Ramos (cell line): ENCODE measurements around the gene ZDHHC14.
"Not testable (repeated sequence)": the region's sequence is repeated elsewhere in the genome, so short reads cannot be mapped to it uniquely, and the experiment has no call there.

ENCODE experiments used
- in situ Hi-C: fragments of 300-500 bp; cut with MboI; formaldehyde crosslinking; loops from one replicate; pipeline ENCODE4 v1.14.3; 2022; ENCODE audit warnings: low sequenced_read_pairs; ENCODE audit not compliant: unreplicated experiment

The ZDHHC14 gene

DNA sequence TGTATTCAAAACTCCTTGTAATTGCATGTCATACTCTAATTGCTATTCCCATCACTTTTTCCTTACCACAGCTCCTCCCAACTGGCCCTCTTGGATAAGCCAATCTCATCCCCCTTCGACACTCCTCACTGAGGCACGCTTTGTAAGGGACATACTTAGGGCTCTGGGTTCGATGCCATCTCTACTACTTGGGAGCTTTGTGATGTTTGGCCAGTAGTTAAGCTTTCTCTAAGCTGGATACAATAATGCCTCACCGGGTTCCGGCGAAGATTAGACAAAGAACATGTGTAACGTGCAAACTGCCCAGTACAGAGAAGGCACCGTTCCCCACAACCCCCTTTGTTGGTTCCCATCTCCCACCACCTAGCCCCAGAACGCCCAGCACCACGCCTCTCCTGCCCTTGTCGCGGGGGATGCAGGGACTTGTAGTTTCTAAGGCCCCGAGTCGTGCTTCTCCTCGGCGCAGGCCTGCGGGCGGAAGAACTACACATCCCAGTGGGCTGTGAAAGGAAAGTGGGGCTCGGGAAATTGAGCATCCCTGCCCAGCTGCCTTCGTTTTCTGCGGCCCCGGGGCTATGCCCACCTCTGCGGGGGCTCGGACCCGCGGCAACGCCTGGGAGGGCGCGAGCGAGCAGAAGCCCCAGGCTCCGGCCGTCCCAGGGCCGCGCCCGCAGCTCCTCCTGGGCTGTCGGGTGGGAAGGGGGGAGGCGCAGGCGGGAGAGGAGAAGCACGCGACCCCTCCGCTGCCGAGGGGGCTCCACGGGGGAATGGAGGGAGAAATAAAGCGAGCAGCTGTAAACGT lies 1.1 kb upstream of the ZDHHC14 start:
- in situ Hi-C loops: no loop called here

DNA sequence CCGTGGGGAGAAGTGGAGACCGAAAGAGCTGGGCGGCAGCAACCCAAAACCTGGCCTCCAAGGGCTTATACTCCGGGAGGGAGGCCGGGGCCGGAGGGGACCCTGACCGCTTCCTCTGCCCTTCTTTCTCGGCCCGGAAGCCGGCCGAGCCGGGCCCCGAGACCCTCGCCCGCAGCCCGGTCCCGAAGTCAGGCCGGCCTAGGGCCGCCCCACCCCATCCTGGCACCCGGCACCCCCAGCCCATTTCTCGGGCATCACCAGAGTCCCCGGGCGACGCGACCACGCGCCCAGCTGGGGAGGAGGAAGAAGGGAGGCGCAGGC lies 572 bp upstream of the ZDHHC14 start:
- in situ Hi-C loops: no loop called here

DNA sequence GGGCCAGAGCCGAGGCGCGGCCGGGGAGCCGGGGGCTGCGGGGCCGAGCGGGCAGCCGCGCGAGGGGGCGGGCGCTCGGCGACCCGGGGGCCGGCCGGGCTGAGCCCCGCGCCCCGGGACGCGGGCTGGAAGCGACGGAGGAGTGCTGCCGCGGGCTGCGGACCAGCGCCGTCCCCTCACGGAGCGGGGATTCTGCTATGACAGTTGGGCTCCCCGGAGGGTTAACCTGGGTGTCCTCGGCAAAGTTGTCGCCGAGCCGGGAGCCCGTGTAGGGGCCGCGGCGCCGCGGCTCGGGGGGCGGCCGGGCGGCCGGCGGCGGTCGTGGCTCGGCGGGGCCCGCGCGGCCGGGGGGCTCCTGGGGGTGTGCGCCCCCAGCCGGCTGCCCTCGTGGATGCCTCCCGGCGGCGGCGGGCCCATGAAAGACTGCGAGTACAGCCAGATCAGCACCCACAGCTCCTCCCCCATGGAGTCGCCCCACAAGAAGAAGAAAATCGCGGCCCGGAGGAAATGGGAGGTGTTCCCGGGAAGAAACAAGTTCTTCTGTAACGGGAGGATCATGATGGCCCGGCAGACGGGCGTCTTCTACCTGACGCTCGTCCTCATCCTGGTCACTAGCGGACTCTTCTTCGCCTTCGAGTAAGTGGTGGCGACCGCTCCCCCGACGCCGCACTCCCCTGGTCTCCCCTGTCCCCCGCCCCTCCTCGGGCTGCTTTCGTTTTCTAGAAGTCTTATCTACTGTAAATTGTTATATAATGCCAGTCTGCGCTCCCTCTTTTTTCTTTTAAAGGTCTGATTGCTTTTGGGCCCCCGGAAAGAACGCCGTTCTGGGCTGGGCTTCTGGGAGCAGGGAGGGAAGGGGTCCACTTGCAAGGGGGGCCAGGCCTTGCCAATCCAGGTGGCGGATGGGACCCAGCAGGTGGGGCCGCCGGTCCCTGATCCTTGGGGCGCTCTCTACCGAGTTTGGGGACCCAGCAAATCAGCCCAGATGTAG lies 936 bp downstream of the ZDHHC14 start:
- in situ Hi-C loops: no loop called here

DNA sequence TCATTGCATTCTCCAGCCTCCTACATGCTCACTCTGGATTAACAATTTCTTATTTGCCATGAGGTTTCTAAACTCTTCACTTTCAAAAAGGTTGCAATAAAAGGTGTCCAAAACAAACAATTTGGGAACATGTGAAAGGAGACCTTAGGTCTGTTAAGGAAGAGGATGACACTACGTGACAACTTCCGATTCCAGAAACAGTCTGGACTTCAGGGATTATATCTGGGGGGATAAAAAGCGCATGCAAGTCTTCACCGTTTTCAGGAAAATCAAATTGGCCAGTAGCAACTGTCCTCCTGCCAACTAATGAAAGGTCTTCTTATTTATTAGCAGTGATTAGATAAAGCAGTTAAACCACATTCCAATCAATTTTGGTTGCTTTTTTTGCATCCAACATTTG lies 1.8 kb downstream of the ZDHHC14 start:
- in situ Hi-C loops: no loop called here

DNA sequence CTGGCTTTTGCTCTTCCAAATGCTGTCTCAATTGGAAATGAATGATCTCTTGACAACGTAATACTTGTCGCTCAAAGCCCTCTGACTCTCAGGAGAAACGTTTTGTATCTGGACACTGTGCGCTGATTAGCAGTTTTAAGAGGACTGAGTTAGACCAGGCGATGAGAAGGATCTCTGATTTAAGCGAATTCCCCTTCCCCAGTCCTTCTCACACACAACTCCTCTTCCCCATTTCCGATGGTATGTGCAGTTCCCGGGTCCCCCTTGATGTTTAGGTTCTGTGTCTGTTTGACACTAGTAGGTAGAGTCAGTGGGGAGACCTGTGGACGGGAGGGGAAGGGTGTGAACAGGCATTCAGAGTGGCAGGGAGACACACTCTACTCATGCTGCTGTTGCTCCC lies 2.5 kb downstream of the ZDHHC14 start:
- in situ Hi-C loops: no loop called here

DNA sequence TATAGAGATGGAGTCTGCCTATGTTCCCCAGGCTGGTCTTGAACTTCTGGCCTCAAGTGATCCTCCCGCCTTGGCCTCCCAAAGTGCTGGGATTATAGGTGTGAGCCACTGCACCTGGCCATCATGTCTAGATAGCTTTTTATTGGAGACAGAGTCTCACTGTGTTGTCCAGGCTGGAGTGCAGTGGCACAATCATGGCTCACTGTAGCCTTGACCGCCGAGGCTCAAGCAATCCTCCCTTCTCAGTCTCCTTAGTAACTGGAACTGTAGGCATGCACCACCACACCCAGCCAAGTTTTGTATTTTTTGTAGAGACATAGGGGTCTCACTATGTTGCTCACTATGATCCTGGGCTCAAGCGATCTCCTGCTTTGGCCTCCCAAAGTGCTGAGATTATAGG lies 4.0 kb downstream of the ZDHHC14 start:
- in situ Hi-C loops: not testable (repeated sequence)

DNA sequence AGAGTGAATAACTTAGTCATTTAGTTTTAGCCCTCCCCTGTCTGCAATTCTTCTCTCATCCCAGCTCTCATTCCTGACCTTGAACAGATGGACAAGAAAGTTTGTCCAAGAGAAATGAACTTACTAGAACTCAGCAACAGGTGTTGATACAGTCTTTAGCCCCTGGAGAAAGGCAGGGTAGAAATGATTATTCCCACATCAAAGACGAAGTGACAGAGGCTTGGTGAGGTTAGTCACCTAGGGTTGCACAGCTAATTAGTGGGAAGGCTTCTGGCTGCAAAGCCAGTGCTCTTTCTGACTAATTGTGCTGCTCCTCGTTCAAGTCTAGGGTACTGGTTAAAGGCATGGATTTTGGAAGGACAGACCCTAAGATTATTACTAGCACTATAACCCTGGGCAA lies 4.5 kb downstream of the ZDHHC14 start:
- in situ Hi-C loops: no loop called here

DNA sequence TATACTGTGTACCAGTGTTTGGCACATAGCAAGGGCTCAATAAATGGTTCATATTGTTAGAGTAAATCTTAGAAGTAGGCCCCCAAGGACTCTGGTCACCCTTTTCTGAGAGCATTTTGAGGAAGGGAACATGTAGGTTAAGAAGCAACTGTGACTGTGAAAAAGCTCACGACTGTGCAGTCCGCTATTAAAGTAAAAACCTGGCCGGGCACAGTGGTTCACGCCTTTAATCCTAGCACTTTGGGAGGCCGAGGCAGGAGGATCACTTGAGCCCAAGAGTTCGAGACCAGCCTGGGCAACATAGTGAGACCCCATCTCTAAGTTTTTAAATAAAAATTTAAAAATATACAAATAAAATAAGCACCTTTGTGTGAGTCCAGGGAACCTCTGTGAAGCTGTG lies 5.0 kb downstream of the ZDHHC14 start:
- in situ Hi-C loops: no loop called here

DNA sequence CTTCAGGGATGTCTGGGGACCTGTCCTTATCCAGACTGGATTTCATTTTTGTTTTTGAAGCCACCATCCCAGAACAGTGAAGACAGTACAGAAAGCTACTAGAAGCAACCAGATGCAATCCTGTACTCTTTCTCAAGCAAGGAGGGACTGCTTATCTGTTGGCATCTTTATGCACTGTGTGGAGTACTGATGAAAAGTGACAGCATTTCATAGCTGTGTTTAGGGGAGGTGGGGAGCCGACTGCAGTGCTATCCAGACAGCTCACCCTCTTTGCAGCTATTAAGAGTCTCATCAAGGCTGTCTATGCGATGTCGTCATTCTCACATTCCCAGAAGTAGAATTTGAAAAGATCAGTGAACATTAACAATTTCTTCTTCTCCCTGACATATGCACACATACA lies 5.5 kb downstream of the ZDHHC14 start:
- in situ Hi-C loops: no loop called here

DNA sequence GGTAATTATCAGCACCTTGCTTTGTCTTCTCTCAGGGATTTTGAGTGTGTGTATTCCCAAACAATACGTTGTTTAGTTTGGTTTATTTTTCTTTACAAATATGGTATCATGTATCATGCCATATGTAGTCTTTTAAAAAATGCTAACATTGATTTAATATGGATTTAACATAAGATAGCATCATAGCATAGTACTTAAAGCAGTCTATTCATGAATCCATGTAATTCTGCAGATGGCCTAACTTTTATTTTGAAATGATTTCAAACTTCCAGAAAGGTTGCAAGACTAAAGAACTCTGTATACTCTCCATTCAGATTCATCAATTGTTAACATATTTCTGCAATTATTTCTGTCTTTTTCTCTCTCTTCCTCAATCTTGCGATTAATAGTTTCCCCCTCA lies 7.9 kb downstream of the ZDHHC14 start:
- in situ Hi-C loops: no loop called here

DNA sequence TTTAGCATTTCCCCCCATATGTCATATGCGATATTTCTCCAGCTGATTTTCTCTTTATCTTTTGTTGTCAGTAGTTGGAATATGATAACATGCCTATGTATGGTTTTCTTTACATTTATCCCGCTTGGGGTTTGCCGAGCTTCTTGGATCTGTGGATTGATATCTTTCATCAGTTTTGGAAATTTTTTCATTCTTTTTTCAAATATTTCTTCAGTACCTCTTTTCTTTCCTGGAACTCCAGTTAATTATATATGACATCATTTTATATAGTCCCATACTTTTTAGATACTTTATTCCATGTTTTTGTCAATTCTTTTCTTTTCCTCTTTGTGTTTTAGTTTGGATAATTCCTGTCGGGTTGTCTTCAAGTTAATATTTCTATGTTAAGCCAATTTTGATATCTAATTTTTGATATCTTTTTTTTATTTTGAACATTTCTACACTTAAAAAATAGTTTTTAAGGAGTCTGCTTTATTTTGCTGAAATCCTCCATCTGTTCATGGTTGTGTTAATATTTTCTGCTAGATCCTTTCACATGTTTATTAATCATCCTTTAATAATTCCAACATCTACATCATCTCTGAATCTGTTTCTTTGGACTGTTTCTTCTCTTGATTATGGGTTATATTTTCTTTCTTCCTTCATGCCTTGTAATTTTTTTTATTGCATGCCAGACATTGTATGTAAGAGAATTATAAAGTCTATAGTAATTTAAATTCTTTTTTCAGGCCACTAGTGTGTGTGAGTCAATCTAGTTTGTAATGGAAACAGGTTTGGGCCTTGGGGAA lies 9.5 kb downstream of the ZDHHC14 start:
- in situ Hi-C loops: no loop called here

DNA sequence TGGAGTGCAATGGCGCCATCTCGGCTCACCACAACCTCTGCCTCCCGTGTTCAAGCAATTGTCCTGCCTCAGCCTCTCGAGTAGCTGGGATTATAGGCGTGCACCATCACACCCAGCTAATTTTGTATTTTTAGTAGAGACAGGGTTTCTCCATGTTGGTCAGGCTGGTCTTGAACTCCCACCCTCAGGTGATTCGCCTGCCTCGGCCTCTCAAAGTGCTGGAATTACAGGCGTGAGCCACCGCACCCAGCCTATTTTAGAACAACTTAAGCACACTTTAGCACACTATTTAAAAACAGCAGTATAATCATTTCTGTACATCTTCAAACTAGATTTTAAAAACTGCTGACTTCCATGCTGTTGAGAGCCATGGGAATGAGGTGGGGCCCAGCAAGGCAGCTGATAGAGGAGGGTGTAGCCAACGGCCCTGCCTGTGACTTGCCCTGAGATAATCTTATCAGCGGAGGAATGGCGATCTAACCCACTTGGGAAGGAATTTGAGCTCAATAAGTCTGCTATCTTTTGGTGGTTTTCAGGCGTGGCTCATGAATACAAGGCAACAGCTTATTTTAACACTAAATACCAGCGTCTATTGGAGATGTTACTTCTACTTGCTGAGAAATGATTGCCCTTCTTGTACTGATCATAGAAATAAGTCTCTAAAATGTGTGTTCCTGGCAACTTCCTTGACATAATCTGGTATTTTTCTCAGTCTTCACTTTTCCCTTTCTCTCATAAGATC lies 12.1 kb downstream of the ZDHHC14 start:
- in situ Hi-C loops: no loop called here

DNA sequence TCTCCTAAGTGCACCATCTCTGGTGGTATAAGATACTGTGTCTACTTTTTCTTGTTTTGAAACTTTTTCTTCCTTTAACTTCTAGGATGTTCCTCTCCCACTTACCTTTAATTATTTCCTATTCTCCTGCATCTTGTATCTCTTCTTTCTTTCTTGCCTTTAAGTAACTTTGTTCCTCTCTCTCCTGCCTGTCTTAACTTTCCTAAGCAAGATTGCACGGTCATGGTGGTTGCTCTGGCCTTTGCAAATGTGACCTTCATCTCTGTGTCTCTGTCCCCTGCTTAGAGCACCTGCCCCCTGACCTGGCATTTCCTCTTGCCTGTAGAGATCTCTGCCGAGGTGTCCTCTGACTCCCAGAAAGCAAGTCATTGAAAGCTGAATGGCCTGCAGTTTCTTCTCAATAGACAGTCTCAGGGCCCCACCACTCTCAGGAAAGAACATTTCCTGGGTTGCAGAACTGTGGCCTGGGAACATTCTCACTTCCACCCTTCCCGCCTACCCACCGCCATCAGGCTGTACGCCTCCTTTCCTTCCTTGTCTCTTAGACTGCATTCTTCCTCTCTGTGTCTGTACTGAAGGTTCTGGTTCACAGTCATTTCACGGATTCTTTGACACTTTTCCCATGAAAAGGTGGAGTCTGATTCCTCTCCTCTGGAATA lies 12.8 kb downstream of the ZDHHC14 start:
- in situ Hi-C loops: no loop called here

DNA sequence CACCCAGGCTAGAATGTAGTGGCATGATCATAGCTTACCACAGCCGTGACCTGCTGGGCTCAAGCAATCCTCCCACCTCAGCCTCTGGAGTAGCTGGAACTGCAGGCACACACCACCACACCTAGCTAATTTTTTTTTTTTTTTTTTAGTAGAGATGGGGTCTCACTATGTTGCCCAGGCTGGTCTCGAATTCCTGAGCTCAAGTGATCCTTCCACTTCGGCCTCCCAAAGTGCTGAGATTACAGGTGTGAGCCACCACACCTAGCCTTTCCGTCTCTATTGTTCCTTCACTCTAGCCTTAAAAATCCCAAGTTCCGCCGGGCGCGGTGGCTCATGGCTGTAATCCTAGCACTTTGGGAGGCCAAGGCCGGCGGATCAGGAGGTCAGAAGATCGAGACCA lies 14.2 kb downstream of the ZDHHC14 start:
- in situ Hi-C loops: not testable (repeated sequence)

DNA sequence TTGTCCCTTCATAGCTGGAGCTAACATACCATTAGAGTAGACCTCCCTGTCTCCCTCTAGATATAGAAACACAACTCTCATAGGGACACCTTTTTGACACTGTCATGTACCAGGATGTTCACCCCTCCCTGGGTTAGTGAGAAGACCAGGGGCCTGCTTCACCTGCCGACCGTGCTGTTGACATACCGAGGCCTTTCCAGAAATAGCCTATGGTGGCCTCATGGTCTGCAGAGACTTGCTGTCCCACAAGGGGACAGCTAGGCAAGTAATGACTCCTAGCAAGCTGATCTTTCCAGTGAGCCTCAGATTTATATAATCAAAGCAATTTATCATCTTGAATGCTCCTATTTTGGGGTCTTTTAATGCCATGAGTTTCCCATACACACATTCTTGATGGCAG lies 15.0 kb downstream of the ZDHHC14 start:
- in situ Hi-C loops: no loop called here

DNA sequence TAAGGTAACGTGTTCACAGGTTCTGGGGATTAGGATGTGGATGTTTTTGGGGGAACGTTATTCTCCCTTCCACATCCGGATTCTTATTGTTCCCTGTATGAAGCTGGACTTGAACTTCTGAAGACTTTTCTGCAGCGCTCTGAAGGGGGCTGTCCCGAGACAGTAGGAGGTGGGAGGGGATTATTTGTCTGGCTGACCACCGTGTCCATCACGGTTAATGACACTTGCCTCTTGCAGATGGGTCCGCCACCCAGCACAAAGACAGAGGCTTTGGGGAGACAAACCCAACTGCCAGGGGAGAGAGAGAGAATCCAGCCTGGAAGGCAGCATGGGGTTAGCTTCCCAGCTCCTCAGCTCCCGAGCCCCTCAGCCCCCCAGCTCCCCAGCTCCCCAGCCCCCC lies 16.7 kb downstream of the ZDHHC14 start:
- in situ Hi-C loops: no loop called here

DNA sequence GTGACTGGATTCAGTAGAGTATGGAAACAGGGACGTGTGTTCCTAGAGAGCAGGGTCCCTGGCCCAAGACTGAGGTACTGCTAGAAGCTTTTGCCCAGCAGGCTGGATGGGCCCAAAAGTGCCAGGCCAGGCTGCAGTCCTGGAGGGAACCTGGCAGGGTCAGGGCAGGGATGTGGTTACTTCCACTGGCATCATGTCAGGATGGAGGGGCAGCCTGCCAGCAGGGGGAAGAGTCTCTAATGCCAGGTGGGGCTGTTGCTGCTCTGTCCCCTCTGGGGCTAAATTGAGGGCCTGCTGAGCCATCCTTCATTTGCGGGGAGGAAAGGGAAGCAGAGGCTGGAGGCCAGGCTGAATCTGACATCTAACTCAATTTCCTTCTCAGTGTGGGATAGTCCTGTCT lies 17.2 kb downstream of the ZDHHC14 start:
- in situ Hi-C loops: no loop called here

DNA sequence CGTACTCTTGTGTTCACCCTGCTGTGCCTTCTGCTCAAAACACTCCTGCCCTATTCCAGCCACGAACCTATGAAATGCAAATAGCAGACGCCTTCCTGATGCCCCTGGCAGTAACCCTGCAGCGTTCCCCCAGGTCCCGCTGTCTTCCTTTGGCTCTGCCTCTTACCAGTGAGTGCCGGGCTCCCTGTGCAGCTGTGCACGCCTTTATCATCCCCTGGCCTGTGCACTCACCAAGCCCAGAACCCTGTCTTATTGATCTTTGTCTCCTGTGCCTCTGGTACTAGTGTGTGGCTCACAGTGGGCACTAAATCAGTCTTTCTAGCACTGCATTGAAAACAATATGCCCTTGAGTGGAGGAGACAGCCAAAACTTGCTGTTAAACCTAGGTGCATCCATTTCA lies 19.7 kb downstream of the ZDHHC14 start:
- in situ Hi-C loops: no loop called here

DNA sequence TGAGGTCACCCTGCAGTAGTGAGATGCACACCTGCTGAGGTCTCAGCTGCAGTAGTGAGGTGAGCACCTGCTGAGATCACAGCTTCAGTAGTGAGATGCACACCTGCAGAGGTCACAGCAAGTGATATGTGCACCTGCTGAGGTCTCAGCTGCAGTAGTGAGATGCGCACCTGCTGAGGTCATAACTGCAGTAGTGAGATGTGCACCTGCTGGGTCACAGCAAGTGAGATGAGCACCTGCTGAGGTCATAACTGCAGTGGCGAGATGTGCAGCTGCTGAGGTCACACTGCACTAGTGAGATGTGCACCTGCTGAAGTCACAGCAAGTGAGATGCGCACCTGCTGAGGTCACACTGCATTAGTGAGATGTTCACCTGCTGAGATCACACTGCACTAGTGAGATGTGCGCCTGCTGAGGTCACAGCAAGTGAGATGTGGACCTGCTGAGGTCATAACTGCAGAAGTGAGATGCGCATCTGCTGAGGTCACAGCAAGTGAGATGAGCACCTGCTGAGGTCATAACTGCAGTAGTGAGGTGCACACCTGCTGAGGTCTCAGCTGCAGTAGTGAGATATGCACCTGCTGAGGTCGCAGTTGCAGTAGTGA lies 20.8 kb downstream of the ZDHHC14 start:
- in situ Hi-C loops: no loop called here
